CD4-positive, alpha-beta T cell (primary cell): ENCODE measurements around the gene LAMA2. TPM values are rescaled to one million over a fixed set of nuclear protein-coding genes. Genes with fewer than 3 reads are reported as not detected.

Source experiments
- ATAC-seq: fragments of 200-7000 bp; cut with Tn5 transposase; one replicate; pipeline ENCODE4 v1.10.0; 2022; ENCODE audit warnings: mild to moderate bottlenecking; ENCODE audit not compliant: poor library complexity
- CTCF ChIA-PET: fragments of 350-600 bp; sonication (Branson Sonifier 250); formaldehyde crosslinking; loops from one replicate; lab custom pipeline; 2021; ENCODE audit warnings: antibody characterized with exemption, inconsistent platforms; lab: Charles Lee
- POLR2A ChIA-PET: fragments of 350-600 bp; sonication (Branson Sonifier 250); formaldehyde crosslinking; loops from one replicate; lab custom pipeline; 2021; ENCODE audit warnings: antibody characterized with exemption, inconsistent platforms; lab: Charles Lee
- DNase-seq, 14 experiments: peaks; one replicate each; pipeline ENCODE4 v3.0.0-alpha.2; 2013 to 2020; ENCODE audit warnings: mixed read lengths in 2 of 14
- H3K27ac ChIP-seq, 2 donors: one replicate each; pipeline versions ENCODE4 v1.5.1 to v1.7.0; 2013; ENCODE audit warnings: low read length in 2 of 2, low read depth in 1 of 2, mild to moderate bottlenecking in 1 of 2
- H3K27me3 ChIP-seq, 2 experiments: 1 replicate in 1 of 2; 2 replicates in 1 of 2; pipeline versions ENCODE4 v1.6.1 to v1.7.0; 2013; ENCODE audit warnings: low read length in 2 of 2, control low read depth in 1 of 2, mild to moderate bottlenecking in 1 of 2, moderate library complexity in 1 of 2; ENCODE audit not compliant: insufficient read depth in 2 of 2, control insufficient read depth in 1 of 2
- H3K36me3 ChIP-seq: one replicate; pipeline ENCODE4 v1.6.1; 2013; ENCODE audit warnings: low read length, control low read depth; ENCODE audit not compliant: insufficient read depth
- H3K4me1 ChIP-seq: one replicate; pipeline ENCODE4 v1.6.1; 2013; ENCODE audit warnings: low read length, control low read depth; ENCODE audit not compliant: insufficient read depth
- H3K4me3 ChIP-seq: one replicate; pipeline ENCODE4 v1.5.1; 2013; ENCODE audit warnings: mild to moderate bottlenecking, low read length, moderate library complexity
- H3K9me3 ChIP-seq, 2 experiments: 1 replicate in 1 of 2; 2 replicates in 1 of 2; pipeline versions ENCODE4 v1.6.1 to v1.7.0; 2013; ENCODE audit warnings: low read length in 2 of 2, mild to moderate bottlenecking in 2 of 2, control low read depth in 1 of 2, moderate library complexity in 1 of 2; ENCODE audit not compliant: control insufficient read depth in 1 of 2, insufficient read depth in 1 of 2
- H3K27ac Mint-ChIP-seq: one replicate; pipeline ENCODE4 v1.8.0; 2020; ENCODE audit warnings: mixed read lengths
- H3K27me3 Mint-ChIP-seq: one replicate; pipeline ENCODE4 v1.8.0; 2021; ENCODE audit warnings: mixed read lengths
- H3K36me3 Mint-ChIP-seq: one replicate; pipeline ENCODE4 v1.8.0; 2021; ENCODE audit warnings: low read depth, mixed read lengths
- H3K4me1 Mint-ChIP-seq: one replicate; pipeline ENCODE4 v1.8.0; 2021; ENCODE audit warnings: low read depth, mixed read lengths
- H3K4me3 Mint-ChIP-seq: one replicate; pipeline ENCODE4 v1.8.0; 2020; ENCODE audit warnings: mild to moderate bottlenecking, mixed read lengths
- H3K9me3 Mint-ChIP-seq: one replicate; pipeline ENCODE4 v1.8.0; 2020; ENCODE audit warnings: mixed read lengths
- CTCF ChIP-seq: fragments of 200-600 bp; IDR thresholded peaks from one replicate; pipeline ENCODE4 v1.8.0; 2022; ENCODE audit warnings: antibody characterized with exemption, mild to moderate bottlenecking
- intact Hi-C, 2 experiments: fragments of 100-400 bp; cut with DNase I in 1 of 2; cut with micrococcal nuclease in 1 of 2; formaldehyde crosslinking; loops; one replicate each; pipeline versions ENCODE4 v1.15.1 to v1.9.0; 2023 to 2025; cut with DNase I, micrococcal nuclease
- total RNA-seq, 174 experiments: library from RNA in 2 of 174; stranded (reverse) in 2 of 174; gene quantifications; one replicate each; pipeline ENCODE4 v1.2.3 and lab custom pipeline; 2021 to 2026

Gene LAMA2
- total RNA-seq, 2 experiments from 2014 or later: 0.05 to 0.06 TPM

GRCh38 chr6:129136751-129137150 lies 253.8 kb downstream of the LAMA2 start:
- no peaks in the 10 kb centered on the region for H3K9me3 ChIP-seq
- no peaks in the 10 kb centered on the region for H3K36me3 Mint-ChIP-seq
- no peaks in the 10 kb centered on the region for H3K4me1 Mint-ChIP-seq
- no peak for ATAC-seq
- H3K4me1 ChIP-seq: no peaks in the 10 kb centered on the region
- H3K27me3 ChIP-seq: no peaks in the 10 kb centered on the region
- intact Hi-C loops: no loop called here
- ChIA-PET POLR2A (no interaction called here), CTCF (no interaction called here)
- H3K27me3 Mint-ChIP-seq: peaks cover 5% of the 10 kb centered on the region
- H3K9me3 Mint-ChIP-seq: no peaks in the 10 kb centered on the region
- H3K36me3 ChIP-seq: no peaks in the 10 kb centered on the region
- no peak for DNase-seq
- no peak overlapping the region for H3K4me3 Mint-ChIP-seq
- no peak for TF ChIP-seq CTCF
- no peak overlapping the region for H3K27ac ChIP-seq
- no peak overlapping the region for H3K4me3 ChIP-seq
- H3K27ac Mint-ChIP-seq: no peak overlapping the region

- H3K36me3 ChIP-seq: no peaks in the 10 kb centered on the region
- DNase-seq (no peak), ATAC-seq (no peak)
- no peak for TF ChIP-seq CTCF
- H3K4me3 ChIP-seq: no peak overlapping the region
- H3K4me1 ChIP-seq: no peaks in the 10 kb centered on the region
- H3K9me3 Mint-ChIP-seq: no peaks in the 10 kb centered on the region
- peaks cover 10% of the 10 kb centered on the region for H3K27me3 Mint-ChIP-seq
- no peaks in the 10 kb centered on the region for H3K9me3 ChIP-seq
- H3K27ac Mint-ChIP-seq: no peak overlapping the region
- H3K27ac ChIP-seq: no peak overlapping the region
- no peaks in the 10 kb centered on the region for H3K4me1 Mint-ChIP-seq
- H3K36me3 Mint-ChIP-seq: no peaks in the 10 kb centered on the region
- ChIA-PET POLR2A (no interaction called here), CTCF (no interaction called here)
- no peak overlapping the region for H3K4me3 Mint-ChIP-seq
- H3K27me3 ChIP-seq: no peaks in the 10 kb centered on the region
- intact Hi-C loops: no loop called here
Observed at GRCh38 chr6:129138739-129139405, 255.9 kb downstream of the LAMA2 start.

- Histone ChIP-seq H3K9me3 (no peaks in the 10 kb centered on the region), H3K36me3 (no peaks in the 10 kb centered on the region), H3K4me3 (no peak overlapping the region), H3K4me1 (no peaks in the 10 kb centered on the region), H3K27me3 (no peaks in the 10 kb centered on the region), H3K27ac (no peak overlapping the region)
- H3K4me1 Mint-ChIP-seq: no peaks in the 10 kb centered on the region
- H3K4me3 Mint-ChIP-seq: no peak overlapping the region
- ATAC-seq (no peak), DNase-seq (no peak)
- no peak for TF ChIP-seq CTCF
- H3K36me3 Mint-ChIP-seq: no peaks in the 10 kb centered on the region
- H3K9me3 Mint-ChIP-seq: no peaks in the 10 kb centered on the region
- H3K27me3 Mint-ChIP-seq: peaks cover 11% of the 10 kb centered on the region
- intact Hi-C loops: no loop called here
- ChIA-PET POLR2A (no interaction called here), CTCF (interaction anchor here (0.6 kb wide), 1 partner anchor 207 kb away, joined by 4 read pairs; no protein-coding TSS in a partner anchor)
- no peak overlapping the region for H3K27ac Mint-ChIP-seq
Observed at GRCh38 chr6:129140526-129140925, 257.6 kb downstream of the LAMA2 start.
